ENCODE measurements around the gene CIRBP. TPM values are rescaled to one million over a fixed set of nuclear protein-coding genes. Genes with fewer than 3 reads are reported as not detected.
"Not testable (repeated sequence)": the region's sequence is repeated elsewhere in the genome, so short reads cannot be mapped to it uniquely, and the experiment has no call there.

Gene CIRBP
- polyA plus RNA-seq, 3 donors, result 737 to 892 (median 800) TPM

GRCh38 chr19:1241417-1242095 is 27.6 kb upstream of the CIRBP start, which contains the start of gene ATP5F1D:
TSS of gene ATP5F1D (plus strand) at chr19:1241751. CDS start at chr19:1241851, 100 bp downstream.
- no peak for DNase-seq (ENCODE audit: low read depth in 3 of 3, low spot score in 2 of 3)

- no peak for DNase-seq (ENCODE audit: low read depth in 3 of 3, low spot score in 2 of 3)
These were observed 25.1 kb upstream of the CIRBP start for GRCh38 chr19:1243768-1244692.

GRCh38 chr19:1244693-1245451 is 24.3 kb upstream of the CIRBP start:
- DNase-seq (ENCODE audit: low read depth in 3 of 3, low spot score in 2 of 3), result no peak

- no peak for DNase-seq (ENCODE audit: low read depth in 3 of 3, low spot score in 2 of 3)
These were observed 23.5 kb upstream of the CIRBP start for GRCh38 chr19:1245494-1246264.

GRCh38 chr19:1246265-1247087 is 22.7 kb upstream of the CIRBP start:
- not testable (repeated sequence) for DNase-seq (ENCODE audit: low read depth in 3 of 3, low spot score in 2 of 3)

- no peak for DNase-seq (ENCODE audit: low read depth in 3 of 3, low spot score in 2 of 3)
These were observed 21.4 kb upstream of the CIRBP start for GRCh38 chr19:1247748-1248138.

GRCh38 chr19:1248139-1248785 is 20.9 kb upstream of the CIRBP start, which contains the start of gene MIDN:
TSS of gene MIDN (plus strand) at chr19:1248583. CDS start at chr19:1250297, 1,714 bp downstream.
- DNase-seq (ENCODE audit: low read depth in 3 of 3, low spot score in 2 of 3), result no peak

GRCh38 chr19:1248786-1249297 is 20.3 kb upstream of the CIRBP start:
- no peak for DNase-seq (ENCODE audit: low read depth in 3 of 3, low spot score in 2 of 3)

- DNase-seq (ENCODE audit: low read depth in 3 of 3, low spot score in 2 of 3), result peak in 2 of 3 donors; percentile 89 to 94
These were observed 19.7 kb upstream of the CIRBP start for GRCh38 chr19:1249298-1249989.

- DNase-seq (ENCODE audit: low read depth in 3 of 3, low spot score in 2 of 3), result no peak
These were observed 19.1 kb upstream of the CIRBP start for GRCh38 chr19:1249990-1250436.

- DNase-seq (ENCODE audit: low read depth in 3 of 3, low spot score in 2 of 3), result no peak
These were observed 18.5 kb upstream of the CIRBP start for GRCh38 chr19:1250437-1251260.

- no peak for DNase-seq (ENCODE audit: low read depth in 3 of 3, low spot score in 2 of 3)
These were observed 17.6 kb upstream of the CIRBP start for GRCh38 chr19:1251330-1252220.

- DNase-seq (ENCODE audit: low read depth in 3 of 3, low spot score in 2 of 3), result no peak
These were observed 16.8 kb upstream of the CIRBP start for GRCh38 chr19:1252221-1252820.

- no peak for DNase-seq (ENCODE audit: low read depth in 3 of 3, low spot score in 2 of 3)
These were observed 16.2 kb upstream of the CIRBP start for GRCh38 chr19:1252821-1253513.

GRCh38 chr19:1253514-1254080 is 15.5 kb upstream of the CIRBP start:
- DNase-seq (ENCODE audit: low read depth in 3 of 3, low spot score in 2 of 3), result no peak

Data from right renal cortex interstitium (tissue), 3 donors.